NCI-H128 (cell line): Measurements from ENCODE around the gene IDUA.

Experiments used
- DNase-seq: peaks from one replicate; lab custom pipeline; 2025; ENCODE audit not compliant: unreplicated experiment; lab: John Stamatoyannopoulos, UW

Gene IDUA

DNA sequence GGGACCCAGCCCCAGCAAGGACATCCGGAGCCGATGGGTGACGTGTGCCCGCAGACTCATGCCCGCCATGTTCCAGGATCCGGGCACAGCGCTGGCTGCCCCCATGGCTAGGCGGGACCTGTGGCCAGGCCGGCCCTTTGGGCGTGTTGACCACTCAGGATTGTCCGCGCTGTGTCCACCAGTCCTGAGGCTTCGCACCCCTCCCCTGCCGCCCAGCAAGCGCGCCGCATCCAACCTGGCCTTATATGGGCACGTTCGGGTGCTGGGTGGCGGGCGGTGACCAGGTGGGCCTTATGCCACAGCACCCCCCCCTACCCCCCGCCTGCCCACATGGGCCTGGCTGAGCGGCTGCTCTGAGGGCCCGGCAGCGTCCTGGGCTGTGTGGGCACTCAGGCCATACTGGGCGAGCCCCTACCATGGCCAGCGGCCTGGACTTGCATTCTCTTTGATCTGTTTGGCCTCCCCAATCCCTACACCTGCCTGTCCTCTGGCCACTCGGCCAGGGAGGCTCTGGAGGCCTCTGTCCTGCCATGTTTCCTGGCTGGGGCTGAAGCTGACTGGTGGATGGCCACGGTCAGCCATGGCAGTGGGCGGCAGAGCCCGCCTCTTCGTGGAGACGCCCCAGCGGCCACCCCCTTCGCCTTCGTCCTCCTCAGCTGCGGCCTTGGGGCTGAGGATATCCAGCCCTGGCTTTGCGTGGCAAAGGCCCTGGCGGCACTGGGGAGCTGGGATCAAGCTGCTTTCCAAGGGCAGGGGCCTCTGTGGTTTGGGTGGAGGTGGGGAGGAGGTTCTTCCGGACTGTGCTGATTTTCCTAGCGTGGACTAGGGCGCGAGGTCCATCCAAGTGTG, 26.6 kb downstream of the IDUA start:
- DNase-seq = no peak

DNA sequence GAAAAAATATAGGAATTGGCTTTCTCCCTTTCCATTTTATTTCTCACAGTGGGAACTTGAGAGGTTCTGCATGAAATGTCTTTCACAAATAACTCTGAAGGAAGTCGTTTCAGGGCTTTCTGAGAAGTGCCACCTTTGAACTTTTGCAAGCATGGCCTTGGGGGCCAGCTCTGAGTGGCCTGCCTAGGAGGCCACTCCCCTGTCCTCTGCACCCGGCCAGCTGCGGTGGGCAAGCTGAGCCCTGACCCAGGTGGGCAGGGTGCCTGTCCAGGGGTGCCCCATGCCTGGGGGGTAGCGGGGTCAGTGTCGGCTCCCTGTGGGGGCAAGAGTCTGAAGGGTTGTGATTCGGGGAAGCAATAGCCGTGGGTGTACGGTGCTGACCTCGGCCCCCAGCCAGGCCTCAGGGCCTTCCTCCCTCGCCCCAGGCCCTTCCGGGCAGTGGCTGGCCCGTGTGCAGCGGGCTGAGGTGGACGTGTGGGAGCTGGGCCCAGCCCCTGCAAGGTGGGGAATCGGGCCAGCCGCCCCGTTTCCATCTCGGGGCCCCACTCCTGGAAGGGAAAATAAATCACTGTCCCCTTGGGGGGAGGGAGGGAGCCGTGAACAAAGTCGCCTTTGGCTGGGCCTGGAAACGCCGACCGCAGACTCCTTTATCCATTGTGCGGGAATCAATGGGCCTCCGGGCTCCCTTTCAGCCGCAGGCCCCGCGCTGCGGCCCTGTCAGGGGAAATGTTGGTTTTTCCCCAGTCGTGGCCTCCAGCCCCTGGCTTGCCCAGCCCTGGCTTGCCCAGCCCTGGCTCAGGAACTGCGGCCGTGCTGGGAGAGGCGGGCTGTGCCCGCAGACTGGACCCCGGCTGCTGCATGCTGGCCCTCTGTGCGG, 27.7 kb downstream of the IDUA start:
- DNase-seq = no peak

DNA sequence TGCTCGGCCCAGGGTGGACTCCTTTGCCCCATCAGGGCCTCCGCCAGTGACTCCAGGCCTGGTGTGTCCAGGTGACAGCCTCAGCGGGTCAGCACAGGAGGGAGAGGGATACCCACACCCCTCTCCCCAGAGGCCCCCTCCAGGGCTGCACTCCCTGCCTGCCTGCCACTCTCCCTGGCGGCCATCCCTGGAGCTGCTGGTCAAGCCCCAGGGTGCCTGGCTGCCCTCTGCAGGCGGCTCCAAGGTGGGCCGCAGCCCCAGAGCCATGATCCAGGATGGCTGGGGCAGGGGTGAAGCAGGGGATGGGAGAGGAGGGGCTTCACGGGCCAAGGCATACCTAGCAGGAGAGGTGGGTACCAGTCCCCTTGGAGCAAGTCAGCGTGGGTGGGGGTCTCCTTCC, 28.3 kb downstream of the IDUA start:
- DNase-seq = no peak

DNA sequence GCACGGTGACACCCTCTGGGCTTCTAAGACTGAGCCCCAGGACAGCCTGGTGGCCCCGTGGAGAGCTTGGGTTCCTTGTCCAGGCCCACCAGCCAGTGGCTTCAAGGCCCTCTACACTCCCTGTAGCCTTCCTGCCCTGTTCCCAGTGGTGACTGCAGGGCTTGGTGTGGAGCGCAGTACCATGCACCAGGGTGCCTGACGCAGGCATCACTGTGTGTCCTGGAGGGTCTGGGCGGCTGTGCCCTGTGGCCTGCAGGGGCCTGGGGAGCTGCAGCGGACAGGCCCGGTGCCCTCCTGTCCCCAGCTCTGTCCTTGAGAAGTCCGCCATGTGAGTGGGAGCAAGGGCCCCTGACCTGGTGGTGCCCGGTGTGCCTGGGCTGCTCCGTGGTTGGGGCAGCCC, 28.9 kb downstream of the IDUA start:
- DNase-seq = no peak

DNA sequence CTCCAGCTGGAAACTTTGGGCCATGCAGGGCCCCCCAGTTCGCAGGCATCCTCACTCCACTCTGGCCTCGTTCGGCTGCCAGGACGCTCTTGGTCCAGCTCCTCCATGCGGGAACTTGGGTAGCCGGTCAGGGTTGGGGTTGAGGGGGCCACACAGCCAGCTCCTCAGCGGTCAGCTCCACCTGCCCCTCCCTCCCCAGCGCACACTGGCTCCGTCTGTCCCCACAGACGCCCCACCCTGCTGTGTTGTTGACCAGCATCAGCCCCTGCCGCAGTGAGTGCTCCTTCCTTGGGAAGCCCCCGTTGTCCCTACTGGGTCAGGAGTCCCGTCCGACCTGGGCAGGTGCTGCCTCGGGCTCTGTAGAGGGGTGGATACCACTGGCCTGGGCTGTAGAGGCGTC, 30.4 kb downstream of the IDUA start:
- DNase-seq = no peak

DNA sequence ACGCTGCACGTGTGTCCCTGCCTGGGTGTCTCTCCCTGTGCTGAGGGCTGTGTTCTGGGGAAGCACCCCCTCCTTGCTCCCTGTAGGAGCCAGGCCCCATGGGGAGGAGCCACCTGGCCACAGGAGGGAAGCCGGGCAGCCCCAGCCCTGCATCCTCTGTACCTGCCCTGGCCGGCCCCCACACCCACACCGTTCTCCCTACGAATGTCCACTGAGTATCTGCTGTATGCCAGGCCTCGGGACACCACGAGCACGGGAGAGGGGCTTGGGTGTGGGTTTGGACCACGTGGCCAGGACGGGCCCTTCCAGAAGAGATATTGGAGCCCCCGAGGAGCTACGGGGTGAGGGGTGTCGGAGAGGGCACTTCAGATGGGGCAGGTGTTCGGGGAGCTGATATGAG, 30.9 kb downstream of the IDUA start:
- no peak for DNase-seq

DNA sequence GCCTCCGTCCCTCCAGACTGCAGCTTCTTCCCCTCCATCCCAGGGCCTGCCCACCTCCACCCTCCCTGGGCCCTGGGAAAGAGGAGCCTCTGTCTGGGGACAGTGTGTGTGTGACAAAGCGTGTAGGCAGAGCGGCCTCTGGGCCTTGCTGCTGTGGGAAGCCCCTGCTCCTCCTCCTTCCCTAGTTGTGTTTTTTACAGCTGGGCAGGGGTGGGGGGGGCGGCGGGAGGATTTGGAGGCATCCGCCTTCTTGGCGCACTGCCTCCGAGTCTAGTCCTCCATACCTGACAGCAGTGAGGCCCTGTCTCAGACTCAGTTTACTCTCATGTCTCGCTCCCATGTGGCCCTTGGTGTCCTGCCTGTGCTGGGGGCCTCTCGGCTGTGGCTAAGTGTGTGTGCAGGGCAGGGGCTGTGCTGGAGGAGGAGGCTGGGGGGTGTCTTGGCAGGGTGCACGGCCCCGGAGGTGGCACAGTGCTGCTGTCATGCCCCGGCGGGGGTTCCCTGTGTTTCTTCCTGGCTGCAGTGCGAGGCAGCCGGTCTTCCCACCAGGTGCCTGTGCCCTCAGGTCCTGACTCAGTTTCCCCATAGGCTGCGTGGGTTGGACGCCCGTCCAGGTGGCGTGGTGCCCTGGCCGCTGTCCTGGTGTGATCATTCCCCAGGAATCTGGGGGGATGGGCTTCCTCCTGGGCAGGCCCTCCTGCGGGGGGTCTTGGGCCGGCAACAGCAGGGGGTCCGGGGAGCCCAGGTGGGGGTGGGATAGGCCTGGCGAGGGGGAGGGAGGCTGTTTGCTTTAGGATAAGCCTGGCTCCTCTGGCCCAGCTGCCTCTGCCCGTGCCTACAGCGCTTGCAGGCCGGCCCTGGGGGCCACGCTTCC, 31.5 kb downstream of the IDUA start:
- DNase-seq = no peak

DNA sequence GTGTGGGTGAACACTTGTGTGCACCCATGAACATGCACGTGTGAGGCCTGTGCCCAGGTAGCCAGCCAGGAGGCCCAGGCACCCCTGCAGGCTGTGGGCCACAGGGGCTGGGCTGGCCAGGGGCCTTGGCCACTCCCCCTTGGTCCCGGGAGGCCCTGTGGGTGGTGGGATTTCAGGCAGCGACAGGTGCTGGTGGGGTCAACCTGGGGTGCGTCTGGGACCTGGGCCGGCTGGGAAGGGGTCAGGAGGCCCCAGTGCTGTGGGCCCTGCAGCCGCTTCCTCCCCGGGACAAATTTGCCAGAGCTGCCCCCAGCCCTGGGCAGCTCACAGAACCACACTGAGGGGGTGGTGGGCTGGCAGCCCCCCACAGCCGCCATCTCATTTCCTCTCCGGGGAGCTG, 32.5 kb downstream of the IDUA start:
- no peak for DNase-seq

DNA sequence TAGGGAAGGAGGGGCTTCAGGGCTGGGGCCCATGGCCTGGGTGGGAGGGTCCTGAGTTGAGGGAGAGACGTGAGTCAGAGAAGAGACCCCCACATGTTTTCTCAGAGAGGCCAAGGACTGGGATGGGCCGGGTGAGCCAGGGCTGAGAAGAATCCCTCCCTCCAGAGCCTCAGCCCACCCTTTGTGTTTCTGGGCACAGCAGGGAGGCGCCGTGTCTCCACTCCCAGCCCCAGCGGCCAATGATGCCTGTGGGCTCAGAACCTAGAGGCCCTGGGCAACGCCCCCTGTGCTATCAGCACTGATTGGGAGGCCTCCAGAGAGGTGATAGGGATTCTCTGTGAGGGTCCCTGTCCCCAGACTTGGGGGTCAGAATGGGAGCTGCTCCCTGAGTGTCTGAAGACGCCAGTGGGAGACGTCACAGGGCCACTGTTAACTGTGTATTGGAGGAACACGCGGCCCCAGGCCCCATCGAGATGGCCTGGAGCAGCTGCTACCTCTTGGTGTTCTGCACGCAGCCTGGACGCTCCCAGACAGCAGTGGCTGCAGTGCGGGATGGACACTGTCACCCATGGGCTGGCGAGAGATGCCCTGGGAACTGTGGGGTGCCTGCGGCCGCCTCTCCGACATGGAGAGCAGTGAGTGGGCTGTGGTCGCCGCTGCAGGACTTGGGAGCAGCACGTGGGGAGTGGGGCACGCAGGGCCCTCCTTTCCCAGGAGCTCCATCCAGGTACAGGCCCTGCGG, 33.1 kb downstream of the IDUA start:
- DNase-seq = no peak

DNA sequence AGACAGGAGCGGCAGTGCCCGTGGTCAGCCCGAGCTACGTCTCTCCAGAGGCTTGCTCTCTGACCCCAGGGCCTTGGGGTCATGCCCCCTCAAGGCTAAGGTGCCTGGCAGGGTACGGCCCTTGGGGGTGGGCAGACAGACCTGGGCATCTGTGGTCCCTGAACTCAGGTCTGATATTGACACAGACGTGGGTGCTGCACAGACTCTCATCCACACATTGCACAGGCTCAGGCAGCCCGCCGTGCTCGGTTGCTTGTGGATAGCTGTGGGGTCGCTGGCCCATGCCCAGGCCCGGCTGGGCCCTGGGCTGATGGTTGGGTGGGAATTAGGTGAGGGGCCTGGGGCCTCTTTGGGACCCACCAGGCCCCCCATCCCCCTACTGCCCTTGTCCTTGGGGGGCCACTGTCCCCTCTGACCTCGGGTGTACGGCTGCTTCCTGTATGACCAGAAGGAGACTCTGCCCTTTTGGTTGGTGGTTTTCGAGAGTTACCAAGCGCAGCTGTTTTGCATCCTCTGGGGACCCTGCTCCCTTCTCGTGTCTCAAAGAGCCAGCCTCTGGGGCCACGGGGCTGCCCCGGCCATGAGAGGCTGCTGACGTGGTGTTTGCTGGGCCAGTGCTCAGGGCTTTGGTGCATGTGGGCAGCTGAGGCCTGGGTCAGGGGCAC, 34.7 kb downstream of the IDUA start:
- no peak for DNase-seq

DNA sequence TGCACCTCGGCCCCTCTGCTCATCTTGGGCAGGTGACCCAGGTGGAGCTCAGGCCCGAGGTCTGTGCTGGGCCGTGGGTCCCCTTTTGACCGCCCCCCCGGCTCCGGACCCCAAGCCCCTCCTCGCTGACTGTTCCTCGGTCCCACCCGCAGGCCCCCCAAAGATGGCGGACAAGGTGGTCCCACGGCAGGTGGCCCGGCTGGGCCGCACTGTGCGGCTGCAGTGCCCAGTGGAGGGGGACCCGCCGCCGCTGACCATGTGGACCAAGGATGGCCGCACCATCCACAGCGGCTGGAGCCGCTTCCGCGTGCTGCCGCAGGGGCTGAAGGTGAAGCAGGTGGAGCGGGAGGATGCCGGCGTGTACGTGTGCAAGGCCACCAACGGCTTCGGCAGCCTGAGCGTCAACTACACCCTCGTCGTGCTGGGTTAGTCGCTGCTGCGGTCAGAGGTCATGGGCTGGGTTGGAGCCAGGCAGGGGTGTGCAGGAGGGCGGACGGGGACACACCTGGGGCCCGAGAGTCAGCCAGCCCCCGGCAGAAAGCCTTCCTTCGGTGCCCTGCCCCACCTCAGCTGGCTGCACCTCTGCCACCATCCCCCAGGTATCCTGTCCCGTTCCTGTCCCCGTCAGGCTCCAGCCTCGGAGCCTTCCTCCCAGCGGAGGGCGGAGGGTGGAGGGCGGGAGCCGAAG, 35.4 kb downstream of the IDUA start:
- DNase-seq = no peak

DNA sequence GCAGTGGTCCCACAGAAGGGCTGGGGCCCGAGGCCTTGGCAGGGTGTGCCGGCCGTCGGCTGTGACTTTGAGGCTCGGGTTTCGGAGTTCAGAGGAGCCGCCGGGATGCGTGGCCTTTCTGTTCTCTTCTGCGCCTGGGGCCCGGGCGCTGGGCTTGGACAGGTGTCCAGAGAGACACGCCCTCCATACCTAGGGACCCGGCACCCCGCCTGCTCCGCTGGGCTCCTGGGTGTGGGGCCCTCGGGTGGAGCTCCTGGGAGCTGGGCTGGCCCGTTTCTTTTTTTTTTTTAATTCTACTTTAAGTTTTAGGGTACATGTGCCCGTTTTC, 35.9 kb downstream of the IDUA start:
- no peak for DNase-seq

DNA sequence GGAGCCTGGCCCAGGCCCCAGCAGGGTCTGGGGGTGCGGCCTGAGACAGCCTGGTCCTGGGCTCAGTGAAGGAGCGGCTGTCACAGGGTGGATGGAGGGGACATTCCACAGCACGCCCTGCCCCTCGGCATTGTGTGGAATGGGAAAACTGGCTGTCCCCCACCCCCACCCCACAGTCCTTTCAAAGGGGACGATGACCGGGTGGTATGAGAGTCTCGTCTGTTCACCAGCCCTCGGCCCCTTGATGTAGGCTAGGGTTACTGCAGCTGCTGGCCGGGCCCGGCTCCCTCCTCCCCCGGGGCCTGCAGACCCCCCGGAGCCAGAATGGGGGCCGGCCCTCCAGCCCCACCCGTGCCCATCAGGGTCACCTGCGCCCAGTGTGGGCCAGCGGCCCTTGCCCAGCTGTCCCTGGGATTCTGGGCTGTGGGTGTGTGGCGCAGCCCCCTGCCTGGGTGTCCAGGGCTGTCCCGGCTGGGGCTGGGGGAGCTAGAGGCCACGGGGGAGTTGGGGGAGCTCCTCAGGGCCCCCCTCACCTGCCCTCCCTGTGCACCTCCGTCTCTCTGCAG, 36.3 kb downstream of the IDUA start:
- DNase-seq = no peak

DNA sequence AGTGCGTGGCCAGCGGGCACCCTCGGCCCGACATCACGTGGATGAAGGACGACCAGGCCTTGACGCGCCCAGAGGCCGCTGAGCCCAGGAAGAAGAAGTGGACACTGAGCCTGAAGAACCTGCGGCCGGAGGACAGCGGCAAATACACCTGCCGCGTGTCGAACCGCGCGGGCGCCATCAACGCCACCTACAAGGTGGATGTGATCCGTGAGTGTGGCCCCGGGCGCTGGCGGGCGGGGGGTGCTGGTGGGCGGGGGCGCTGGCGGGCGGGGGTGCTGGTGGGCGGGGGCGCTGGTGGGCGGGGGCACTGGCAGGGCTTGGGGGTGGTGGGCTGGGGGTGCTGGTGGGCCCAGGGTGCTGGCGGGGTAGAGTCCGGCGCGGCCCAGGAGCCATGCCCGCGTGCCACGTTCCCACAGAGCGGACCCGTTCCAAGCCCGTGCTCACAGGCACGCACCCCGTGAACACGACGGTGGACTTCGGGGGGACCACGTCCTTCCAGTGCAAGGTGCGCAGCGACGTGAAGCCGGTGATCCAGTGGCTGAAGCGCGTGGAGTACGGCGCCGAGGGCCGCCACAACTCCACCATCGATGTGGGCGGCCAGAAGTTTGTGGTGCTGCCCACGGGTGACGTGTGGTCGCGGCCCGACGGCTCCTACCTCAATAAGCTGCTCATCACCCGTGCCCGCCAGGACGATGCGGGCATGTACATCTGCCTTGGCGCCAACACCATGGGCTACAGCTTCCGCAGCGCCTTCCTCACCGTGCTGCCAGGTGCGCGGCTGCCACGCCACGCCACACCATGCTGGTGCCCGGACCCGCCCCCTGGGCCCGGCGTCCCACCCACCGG, 37.3 kb downstream of the IDUA start:
- DNase-seq = no peak

DNA sequence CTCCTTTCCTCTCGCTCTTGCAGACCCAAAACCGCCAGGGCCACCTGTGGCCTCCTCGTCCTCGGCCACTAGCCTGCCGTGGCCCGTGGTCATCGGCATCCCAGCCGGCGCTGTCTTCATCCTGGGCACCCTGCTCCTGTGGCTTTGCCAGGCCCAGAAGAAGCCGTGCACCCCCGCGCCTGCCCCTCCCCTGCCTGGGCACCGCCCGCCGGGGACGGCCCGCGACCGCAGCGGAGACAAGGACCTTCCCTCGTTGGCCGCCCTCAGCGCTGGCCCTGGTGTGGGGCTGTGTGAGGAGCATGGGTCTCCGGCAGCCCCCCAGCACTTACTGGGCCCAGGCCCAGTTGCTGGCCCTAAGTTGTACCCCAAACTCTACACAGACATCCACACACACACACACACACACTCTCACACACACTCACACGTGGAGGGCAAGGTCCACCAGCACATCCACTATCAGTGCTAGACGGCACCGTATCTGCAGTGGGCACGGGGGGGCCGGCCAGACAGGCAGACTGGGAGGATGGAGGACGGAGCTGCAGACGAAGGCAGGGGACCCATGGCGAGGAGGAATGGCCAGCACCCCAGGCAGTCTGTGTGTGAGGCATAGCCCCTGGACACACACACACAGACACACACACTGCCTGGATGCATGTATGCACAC, 38.2 kb downstream of the IDUA start:
- no peak for DNase-seq

DNA sequence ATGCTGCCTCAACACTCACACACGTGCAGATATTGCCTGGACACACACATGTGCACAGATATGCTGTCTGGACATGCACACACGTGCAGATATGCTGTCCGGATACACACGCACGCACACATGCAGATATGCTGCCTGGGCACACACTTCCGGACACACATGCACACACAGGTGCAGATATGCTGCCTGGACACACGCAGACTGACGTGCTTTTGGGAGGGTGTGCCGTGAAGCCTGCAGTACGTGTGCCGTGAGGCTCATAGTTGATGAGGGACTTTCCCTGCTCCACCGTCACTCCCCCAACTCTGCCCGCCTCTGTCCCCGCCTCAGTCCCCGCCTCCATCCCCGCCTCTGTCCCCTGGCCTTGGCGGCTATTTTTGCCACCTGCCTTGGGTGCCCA, 39.3 kb downstream of the IDUA start:
- DNase-seq = no peak

DNA sequence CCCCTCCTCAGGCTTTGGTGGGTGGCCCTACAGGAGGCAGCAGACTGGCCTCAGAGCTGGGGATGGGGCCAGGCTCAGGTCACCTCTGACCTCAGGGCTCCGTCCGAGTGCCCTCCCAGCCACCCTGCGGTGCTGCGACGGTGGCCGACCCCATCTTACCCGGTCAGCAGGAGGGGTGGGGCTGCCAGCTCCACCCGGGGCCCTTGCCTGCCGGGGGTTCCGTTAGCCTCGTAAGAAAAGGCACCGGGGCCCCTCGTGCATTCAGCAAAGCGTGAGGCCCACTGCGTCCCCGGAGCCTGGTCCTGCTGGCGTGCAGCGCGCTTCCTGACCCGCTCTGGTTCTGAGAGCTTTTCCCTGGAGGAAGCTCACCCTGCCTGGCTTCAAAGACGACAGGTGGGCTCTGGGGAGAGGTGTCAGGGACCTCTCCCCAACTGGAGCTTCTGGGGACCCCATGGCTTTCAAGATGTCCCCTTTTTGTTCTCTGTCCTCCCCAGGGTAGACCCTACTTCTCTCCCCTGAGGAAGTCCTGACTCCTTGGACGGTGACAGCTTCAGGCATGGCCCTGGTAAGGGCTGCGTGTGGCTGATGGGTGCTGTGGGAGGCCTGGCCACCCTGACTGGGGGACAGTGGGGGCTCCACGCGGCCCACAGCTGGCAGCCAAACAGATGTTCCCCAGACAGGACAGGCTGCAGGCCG, 40.5 kb downstream of the IDUA start:
- no peak for DNase-seq
